Measurements from ENCODE around the gene BCL2.

- TF ChIP-seq, protein P1, sequence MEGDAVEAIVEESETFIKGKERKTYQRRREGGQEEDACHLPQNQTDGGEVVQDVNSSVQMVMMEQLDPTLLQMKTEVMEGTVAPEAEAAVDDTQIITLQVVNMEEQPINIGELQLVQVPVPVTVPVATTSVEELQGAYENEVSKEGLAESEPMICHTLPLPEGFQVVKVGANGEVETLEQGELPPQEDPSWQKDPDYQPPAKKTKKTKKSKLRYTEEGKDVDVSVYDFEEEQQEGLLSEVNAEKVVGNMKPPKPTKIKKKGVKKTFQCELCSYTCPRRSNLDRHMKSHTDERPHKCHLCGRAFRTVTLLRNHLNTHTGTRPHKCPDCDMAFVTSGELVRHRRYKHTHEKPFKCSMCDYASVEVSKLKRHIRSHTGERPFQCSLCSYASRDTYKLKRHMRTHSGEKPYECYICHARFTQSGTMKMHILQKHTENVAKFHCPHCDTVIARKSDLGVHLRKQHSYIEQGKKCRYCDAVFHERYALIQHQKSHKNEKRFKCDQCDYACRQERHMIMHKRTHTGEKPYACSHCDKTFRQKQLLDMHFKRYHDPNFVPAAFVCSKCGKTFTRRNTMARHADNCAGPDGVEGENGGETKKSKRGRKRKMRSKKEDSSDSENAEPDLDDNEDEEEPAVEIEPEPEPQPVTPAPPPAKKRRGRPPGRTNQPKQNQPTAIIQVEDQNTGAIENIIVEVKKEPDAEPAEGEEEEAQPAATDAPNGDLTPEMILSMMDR (conservative IDR thresholded peaks at IDR 0.05 in 1 of 2, IDR thresholded peaks at IDR 0.05 in 1 of 2; ENCODE audit: extremely low read depth in 1 of 2, insufficient read depth in 1 of 2, low read depth in 1 of 2, low read length in 2 of 2) = no peak
- TF ChIP-seq EZH2 (IDR thresholded peaks at IDR 0.05; ENCODE audit: borderline replicate concordance, low read length) = no peak
Measured at GRCh38 chr18:63282793-63283192, 36.8 kb downstream of the BCL2 start.

Data from mammary epithelial cell (primary cell).